Glomerular endothelial cell (primary cell): ENCODE data around the gene RNF148. TPM values are rescaled to one million over a fixed set of nuclear protein-coding genes. Genes with fewer than 3 reads are reported as not detected.

Experiments
- DNase-seq: peaks from one replicate; pipeline ENCODE4 v3.0.0-alpha.2; 2011; ENCODE audit warnings: low read depth, low spot score; ENCODE audit errors: extremely low read depth
- total RNA-seq: library from RNA; depleted of rRNA; stranded (reverse); fragments of >200 nt; gene quantifications from 2 replicates; pipeline ENCODE4 v1.2.3, GENCODE V29; 2015

The RNF148 gene
- 1.2 TPM in 1 of 2 replicates, not detected in the other for total RNA-seq

- DNase-seq, result no peak
These were observed at the start of gene RNF148 for GRCh38 chr7:122702872-122703510. RNF148 (minus strand) TSS chr7:122702922; CDS start chr7:122702750, 172 bp downstream.

GRCh38 chr7:122750389-122750788, 47.7 kb upstream of the RNF148 start:
- DNase-seq, result no peak

- DNase-seq, result no peak
These were observed 45.5 kb upstream of the RNF148 start for GRCh38 chr7:122748195-122748594.

GRCh38 chr7:122746948-122747347, 44.2 kb upstream of the RNF148 start:
- DNase-seq, result no peak

GRCh38 chr7:122743211-122743610, 40.5 kb upstream of the RNF148 start:
- DNase-seq, result no peak

GRCh38 chr7:122738947-122739346, 36.2 kb upstream of the RNF148 start:
- DNase-seq, result no peak

GRCh38 chr7:122736183-122736582, 33.5 kb upstream of the RNF148 start:
- no peak for DNase-seq

- no peak for DNase-seq
These were observed 25.0 kb upstream of the RNF148 start for GRCh38 chr7:122727759-122728158.

GRCh38 chr7:122727354-122727753, 24.6 kb upstream of the RNF148 start:
- no peak for DNase-seq

- no peak for DNase-seq
These were observed 24.2 kb upstream of the RNF148 start for GRCh38 chr7:122726881-122727280.

- no peak for DNase-seq
These were observed 21.6 kb upstream of the RNF148 start for GRCh38 chr7:122724366-122724765.

GRCh38 chr7:122719010-122719578, 16.4 kb upstream of the RNF148 start:
- no peak for DNase-seq

GRCh38 chr7:122717356-122718089, 14.8 kb upstream of the RNF148 start:
- no peak for DNase-seq

- no peak for DNase-seq
These were observed 12.5 kb upstream of the RNF148 start for GRCh38 chr7:122715183-122715582.

GRCh38 chr7:122710916-122711315, 8.2 kb upstream of the RNF148 start:
- DNase-seq, result no peak

- DNase-seq, result no peak
These were observed 7.4 kb upstream of the RNF148 start for GRCh38 chr7:122709930-122710646.

- DNase-seq, result no peak
These were observed 4.1 kb upstream of the RNF148 start for GRCh38 chr7:122706836-122707235.

GRCh38 chr7:122699017-122699416, 3.7 kb downstream of the RNF148 start, which contains the start of gene RNF133:
RNF133 (minus strand) TSS chr7:122699117; CDS start chr7:122698918, 199 bp downstream.
- DNase-seq, result no peak

- DNase-seq, result no peak
These were observed 6.9 kb downstream of the RNF148 start for GRCh38 chr7:122695816-122696215.

GRCh38 chr7:122694697-122695096, 8.0 kb downstream of the RNF148 start:
- DNase-seq, result no peak

- no peak for DNase-seq
These were observed 9.9 kb downstream of the RNF148 start for GRCh38 chr7:122692769-122693309.
